PC-9 (cell line): ENCODE data around the gene DRD5. TPM values are rescaled to one million over a fixed set of nuclear protein-coding genes. Genes with fewer than 3 reads are reported as not detected.

Experiments used
- BruUV-seq: library from RNA; stranded (reverse); fragments of 400-500 nt; replicated peaks from 2 replicates; lab custom pipeline; 2021; lab: Mats Ljungman, UMichigan
- CTCF ChIA-PET: fragments of 300-600 bp; sonication (Branson Sonifier 250); formaldehyde crosslinking; loops from one replicate; lab custom pipeline; 2022; ENCODE audit warnings: antibody characterized with exemption; lab: Charles Lee
- POLR2A ChIA-PET: fragments of 300-600 bp; sonication (Branson Sonifier 250); formaldehyde crosslinking; loops from one replicate; lab custom pipeline; 2022; ENCODE audit warnings: antibody characterized with exemption; ENCODE audit not compliant: unreplicated experiment; lab: Charles Lee
- DNase-seq, 2 experiments: peaks; one replicate each; pipeline versions ENCODE4 v3.0.0 to v3.0.0-alpha.2; 2015 to 2022; ENCODE audit warnings: mixed read lengths in 1 of 2
- H2AFZ ChIP-seq: fragments of 200-600 bp; sonication (generic); 2 replicates; pipeline ENCODE4 v1.8.1; 2017; ENCODE audit warnings: antibody characterized with exemption
- H3F3A ChIP-seq: fragments of 200-600 bp; sonication (generic); 2 replicates; pipeline ENCODE4 v1.8.1; 2017; ENCODE audit warnings: antibody characterized with exemption, mild to moderate bottlenecking, low read depth; ENCODE audit not compliant: insufficient read depth
- H3K27ac ChIP-seq: fragments of 200-600 bp; sonication (generic); 2 replicates; pipeline ENCODE4 v1.6.1; 2016; ENCODE audit warnings: mixed run types
- H3K27me3 ChIP-seq: fragments of 200-600 bp; sonication (generic); 2 replicates; pipeline ENCODE4 v1.6.1; 2016; ENCODE audit warnings: low read depth, mixed run types; ENCODE audit not compliant: insufficient read depth
- H3K36me3 ChIP-seq: fragments of 200-600 bp; sonication (generic); 2 replicates; pipeline ENCODE4 v1.6.1; 2016; ENCODE audit warnings: low read depth, mixed run types
- H3K4me1 ChIP-seq: fragments of 200-600 bp; sonication (generic); replicated peaks from 2 replicates; pipeline ENCODE4 v1.6.1; 2016; ENCODE audit warnings: mixed run types; ENCODE audit not compliant: insufficient read depth
- H3K4me2 ChIP-seq: fragments of 200-600 bp; sonication (generic); 2 replicates; pipeline ENCODE4 v1.6.1; 2017; ENCODE audit warnings: mixed run types
- H3K4me3 ChIP-seq: fragments of 200-600 bp; sonication (generic); 2 replicates; pipeline ENCODE4 v1.6.1; 2016; ENCODE audit warnings: mixed run types
- H3K79me2 ChIP-seq: fragments of 200-600 bp; sonication (generic); 2 replicates; pipeline ENCODE4 v1.6.1; 2017; ENCODE audit warnings: low read depth, mixed run types
- H3K9me2 ChIP-seq: fragments of 200-600 bp; sonication (generic); 2 replicates; pipeline ENCODE4 v1.8.1; 2017; ENCODE audit warnings: mild to moderate bottlenecking; ENCODE audit not compliant: insufficient read depth
- H3K9me3 ChIP-seq: fragments of 200-600 bp; sonication (generic); 2 replicates; pipeline ENCODE4 v1.8.1; 2016; ENCODE audit warnings: low read depth; ENCODE audit not compliant: insufficient read depth
- H4K20me1 ChIP-seq: fragments of 200-600 bp; sonication (generic); 2 replicates; pipeline ENCODE4 v1.8.1; 2017; ENCODE audit not compliant: insufficient read depth
- EZH2 ChIP-seq: fragments of 200-600 bp; sonication (generic); IDR thresholded peaks from 2 replicates; pipeline ENCODE4 v1.8.0; 2017; ENCODE audit warnings: antibody characterized with exemption, low read depth
- intact Hi-C: fragments of 100-400 bp; cut with micrococcal nuclease; formaldehyde crosslinking; loops from one replicate; pipeline ENCODE4 v1.10.0; 2022; ENCODE audit not compliant: unreplicated experiment
- total RNA-seq: library from RNA; stranded (reverse); gene quantifications from 2 replicates; pipeline ENCODE4 v1.2.3, GENCODE V29; 2021
- TF ChIP-seq, protein P1 (sequence below): fragments of 200-600 bp; sonication (generic); conservative IDR thresholded peaks from 2 replicates; pipeline ENCODE4 v1.6.1; 2017; ENCODE audit warnings: mixed run types, antibody characterized with exemption, mild to moderate bottlenecking, moderate library complexity

DRD5 gene
- total RNA-seq, 1 experiment from 2014 or later = not detected

- Histone ChIP-seq H3K27ac (no peak overlapping the region), H3F3A (no peaks in the 10 kb centered on the region), H3K9me3 (no peaks in the 10 kb centered on the region), H2AFZ (no peak overlapping the region), H4K20me1 (no peaks in the 10 kb centered on the region), H3K36me3 (no peaks in the 10 kb centered on the region), H3K4me1 (no peaks in the 10 kb centered on the region), H3K79me2 (no peaks in the 10 kb centered on the region), H3K9me2 (no peaks in the 10 kb centered on the region), H3K4me3 (no peak overlapping the region), H3K27me3 (peaks cover 14% of the 10 kb centered on the region; the same call in 1 of the 2 replicates), H3K4me2 (no peak overlapping the region)
- ChIA-PET POLR2A (no interaction called here), CTCF (no interaction called here)
- BruUV-seq = no TSS peak
- no peak for DNase-seq
- intact Hi-C loops = no loop called here
- TF ChIP-seq EZH2 = no peak
Observed at GRCh38 chr4:9826551-9826950, 45.1 kb downstream of the DRD5 start.

DNA sequence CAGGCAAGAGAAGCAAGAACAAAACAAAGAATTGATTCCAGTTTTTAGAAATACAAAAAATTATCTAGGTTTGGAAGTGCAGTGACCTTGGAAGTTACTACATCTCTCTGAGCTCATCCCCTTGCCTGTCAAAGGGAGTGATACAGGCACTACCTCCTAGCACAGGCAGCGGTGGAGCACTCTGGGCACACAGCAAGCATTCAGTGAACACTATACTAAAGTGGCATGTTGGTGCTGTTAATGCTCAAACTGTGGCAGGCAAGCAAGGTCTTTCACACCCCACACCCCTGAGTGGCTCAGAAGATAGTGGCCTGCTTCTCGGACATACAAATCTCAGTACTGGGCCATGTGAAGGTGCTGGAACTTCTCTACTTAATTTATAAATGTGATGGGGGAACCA lies 51.2 kb downstream of the DRD5 start:
- BruUV-seq = no TSS peak

GRCh38 chr4:9833421-9833820 lies 52.0 kb downstream of the DRD5 start:
- H3K4me2 ChIP-seq = no peak overlapping the region
- no peak overlapping the region for H2AFZ ChIP-seq
- no peaks in the 10 kb centered on the region for H3K79me2 ChIP-seq
- H3K27ac ChIP-seq = no peak overlapping the region
- TF ChIP-seq EZH2 = no peak
- TF ChIP-seq, protein P1, sequence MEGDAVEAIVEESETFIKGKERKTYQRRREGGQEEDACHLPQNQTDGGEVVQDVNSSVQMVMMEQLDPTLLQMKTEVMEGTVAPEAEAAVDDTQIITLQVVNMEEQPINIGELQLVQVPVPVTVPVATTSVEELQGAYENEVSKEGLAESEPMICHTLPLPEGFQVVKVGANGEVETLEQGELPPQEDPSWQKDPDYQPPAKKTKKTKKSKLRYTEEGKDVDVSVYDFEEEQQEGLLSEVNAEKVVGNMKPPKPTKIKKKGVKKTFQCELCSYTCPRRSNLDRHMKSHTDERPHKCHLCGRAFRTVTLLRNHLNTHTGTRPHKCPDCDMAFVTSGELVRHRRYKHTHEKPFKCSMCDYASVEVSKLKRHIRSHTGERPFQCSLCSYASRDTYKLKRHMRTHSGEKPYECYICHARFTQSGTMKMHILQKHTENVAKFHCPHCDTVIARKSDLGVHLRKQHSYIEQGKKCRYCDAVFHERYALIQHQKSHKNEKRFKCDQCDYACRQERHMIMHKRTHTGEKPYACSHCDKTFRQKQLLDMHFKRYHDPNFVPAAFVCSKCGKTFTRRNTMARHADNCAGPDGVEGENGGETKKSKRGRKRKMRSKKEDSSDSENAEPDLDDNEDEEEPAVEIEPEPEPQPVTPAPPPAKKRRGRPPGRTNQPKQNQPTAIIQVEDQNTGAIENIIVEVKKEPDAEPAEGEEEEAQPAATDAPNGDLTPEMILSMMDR = no peak
- BruUV-seq = no TSS peak
- no peak overlapping the region for H3K4me3 ChIP-seq
- H3K9me3 ChIP-seq = no peaks in the 10 kb centered on the region
- H4K20me1 ChIP-seq = no peaks in the 10 kb centered on the region
- H3K9me2 ChIP-seq = no peaks in the 10 kb centered on the region
- ChIA-PET POLR2A (no interaction called here), CTCF (no interaction called here)
- H3K27me3 ChIP-seq = peaks cover 33% of the 10 kb centered on the region
- intact Hi-C loops = no loop called here
- H3K4me1 ChIP-seq = no peaks in the 10 kb centered on the region
- H3K36me3 ChIP-seq = no peaks in the 10 kb centered on the region
- DNase-seq = no peak
- no peaks in the 10 kb centered on the region for H3F3A ChIP-seq

More for the DNA sequence above, 51.2 kb downstream of the DRD5 start:
- no peak overlapping the region for H3K4me3 ChIP-seq
- TF ChIP-seq, protein P1 = no peak
- TF ChIP-seq EZH2 = no peak
- no peaks in the 10 kb centered on the region for H3K9me2 ChIP-seq
- ChIA-PET CTCF (no interaction called here), POLR2A (no interaction called here)
- no peak overlapping the region for H2AFZ ChIP-seq
- H3K27ac ChIP-seq = no peak overlapping the region
- no peaks in the 10 kb centered on the region for H3K9me3 ChIP-seq
- H3K27me3 ChIP-seq = peaks cover 33% of the 10 kb centered on the region
- no peak for DNase-seq
- no peaks in the 10 kb centered on the region for H3K36me3 ChIP-seq
- intact Hi-C loops = no loop called here
- no peaks in the 10 kb centered on the region for H4K20me1 ChIP-seq
- H3K4me2 ChIP-seq = no peak overlapping the region
- no peaks in the 10 kb centered on the region for H3F3A ChIP-seq
- H3K79me2 ChIP-seq = no peaks in the 10 kb centered on the region
- H3K4me1 ChIP-seq = no peaks in the 10 kb centered on the region

Other genes with a start within 250 kb of the DRD5 start
- 0.28 and 1.1 TPM in 2 replicates for gene SLC2A9, start 239.9 kb downstream of the DRD5 start, total RNA-seq